Esophagus (tissue), 2 donors: ENCODE measurements around the gene WNK2. TPM values are rescaled to one million over a fixed set of nuclear protein-coding genes. Genes with fewer than 3 reads are reported as not detected.

Experiments used
- H3K27ac ChIP-seq, 2 donors: one replicate each; pipeline ENCODE4 v1.5.1; 2013; ENCODE audit warnings: low read depth in 2 of 2, mild to moderate bottlenecking in 2 of 2, inconsistent platforms in 1 of 2, low read length in 1 of 2, moderate library complexity in 1 of 2
- H3K27me3 ChIP-seq, 2 donors: one replicate each; pipeline ENCODE4 v1.6.1; 2013; ENCODE audit warnings: low read length in 2 of 2, control low read depth in 1 of 2, mild to moderate bottlenecking in 1 of 2; ENCODE audit not compliant: insufficient read depth in 2 of 2, control insufficient read depth in 1 of 2
- H3K36me3 ChIP-seq, 2 donors: one replicate each; pipeline ENCODE4 v1.6.1; 2013; ENCODE audit warnings: low read length in 1 of 2; ENCODE audit not compliant: control insufficient read depth in 2 of 2, insufficient read depth in 2 of 2
- H3K4me1 ChIP-seq, 2 donors: one replicate each; pipeline ENCODE4 v1.6.1; 2013; ENCODE audit warnings: low read length in 1 of 2; ENCODE audit not compliant: control insufficient read depth in 2 of 2, insufficient read depth in 2 of 2
- H3K4me3 ChIP-seq, 2 donors: one replicate each; pipeline ENCODE4 v1.5.1; 2013; ENCODE audit warnings: low read length in 2 of 2, mild to moderate bottlenecking in 2 of 2, low read depth in 1 of 2, moderate library complexity in 1 of 2
- H3K9me3 ChIP-seq, 2 donors: one replicate each; pipeline ENCODE4 v1.6.1; 2013; ENCODE audit warnings: mild to moderate bottlenecking in 2 of 2, low read depth in 1 of 2, low read length in 1 of 2, moderate library complexity in 1 of 2; ENCODE audit not compliant: control insufficient read depth in 2 of 2, insufficient read depth in 1 of 2
- WGBS, 2 donors: extraction: QIAGEN DNeasy Blood & Tissue Kit; methylation state at CpG; one replicate each; pipeline ENCODE4 v1.1.7; 2013; 5-methylcytosine and 5-hydroxymethylcytosine counted together
- polyA plus RNA-seq, 2 donors: library from polyadenylated mRNA; stranded (reverse); fragments of 200-250 nt; gene quantifications; one replicate each; pipeline ENCODE4 v1.2.3, GENCODE V29; 2013
- donor health status: healthy with polysubstance abuse.
- donor health status: Bipolar disorder and iron deficiency.

The WNK2 gene
- polyA plus RNA-seq, 2 donors = 2.1 to 3.4 TPM

DNA sequence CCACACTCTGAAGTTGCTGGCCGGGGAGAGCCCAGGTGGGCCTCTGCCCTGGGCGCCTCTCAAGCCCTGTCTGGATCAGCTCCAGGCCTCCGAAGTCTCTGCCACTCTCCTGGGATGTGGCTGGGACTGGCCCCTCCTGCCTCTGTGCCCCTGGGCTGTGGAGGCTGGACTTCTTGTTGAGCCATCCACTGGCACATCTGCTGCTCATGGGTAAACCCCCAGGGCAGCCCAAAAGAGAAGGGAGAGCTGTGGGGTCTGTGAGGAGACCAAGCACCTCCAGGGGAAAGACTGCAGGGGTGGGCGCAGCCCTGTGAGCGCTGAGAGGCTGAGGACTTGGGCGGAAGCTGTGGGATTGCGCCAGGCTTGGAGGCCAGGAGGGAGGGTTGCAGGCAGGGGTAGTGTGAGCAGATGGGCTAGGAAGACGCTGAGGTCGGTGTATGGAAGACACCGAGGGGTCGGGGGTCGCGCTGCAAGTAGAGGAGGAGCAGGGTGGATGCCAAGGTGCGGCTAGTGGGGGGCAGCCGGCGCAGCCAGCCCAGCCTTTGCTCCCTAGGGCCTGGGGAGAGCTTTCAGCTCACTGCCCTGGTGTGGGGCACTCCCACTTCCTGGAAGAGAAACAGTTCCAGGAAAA, 118.1 kb downstream of the WNK2 start:
- Histone ChIP-seq H3K36me3 (no peaks in the 10 kb centered on the region), H3K4me1 (no peaks in the 10 kb centered on the region), H3K27me3 (no peaks in the 10 kb centered on the region), H3K4me3 (no peak overlapping the region), H3K9me3 (no peaks in the 10 kb centered on the region), H3K27ac (no peak overlapping the region)
- 83 to 87% methylated on average over 16 of the region's 16 CpGs for WGBS, 2 donors

GRCh38 chr9:93302586-93303257, 118.8 kb downstream of the WNK2 start:
- Histone ChIP-seq H3K27me3 (no peaks in the 10 kb centered on the region), H3K4me3 (no peak overlapping the region), H3K27ac (no peak overlapping the region), H3K36me3 (no peaks in the 10 kb centered on the region), H3K4me1 (no peaks in the 10 kb centered on the region), H3K9me3 (no peaks in the 10 kb centered on the region)
- WGBS, 2 donors = 76 to 87% methylated on average over 6 of the region's 6 CpGs

DNA sequence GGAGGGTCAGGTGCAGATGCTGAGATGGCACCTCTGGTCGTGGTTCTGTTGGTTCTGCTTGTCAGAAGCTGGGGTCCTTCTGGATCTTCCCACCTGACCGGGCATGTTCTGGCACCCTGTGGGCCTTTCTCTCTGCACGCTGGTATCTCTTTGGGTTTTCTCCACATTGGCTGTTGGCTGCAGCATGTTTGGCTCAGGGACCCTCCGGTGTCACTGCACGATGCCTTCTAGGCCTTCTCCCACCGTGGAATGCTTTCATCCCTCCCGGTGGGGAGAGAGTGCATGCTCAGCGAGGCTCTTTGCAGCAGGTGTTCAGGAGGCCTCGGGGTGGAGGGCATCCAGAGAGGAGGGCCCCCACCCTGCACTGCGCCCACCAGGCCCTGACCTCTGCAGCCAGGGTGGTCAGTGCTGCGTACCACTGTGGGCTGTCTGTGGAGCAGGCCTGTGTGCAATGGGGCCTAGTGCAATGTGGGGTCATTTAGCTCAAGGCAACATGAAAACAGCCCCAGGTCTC, 119.4 kb downstream of the WNK2 start:
- Histone ChIP-seq H3K4me3 (no peak overlapping the region), H3K4me1 (no peaks in the 10 kb centered on the region), H3K27ac (no peak overlapping the region), H3K27me3 (no peaks in the 10 kb centered on the region), H3K9me3 (no peaks in the 10 kb centered on the region), H3K36me3 (no peaks in the 10 kb centered on the region)
- 92% methylated on average over 11 of the region's 11 CpGs for WGBS, 2 donors

- Histone ChIP-seq H3K27me3 (no peaks in the 10 kb centered on the region), H3K4me1 (no peaks in the 10 kb centered on the region), H3K4me3 (no peak overlapping the region), H3K9me3 (no peaks in the 10 kb centered on the region), H3K36me3 (no peaks in the 10 kb centered on the region), H3K27ac (no peak overlapping the region)
- 88 to 92% methylated on average over 18 to 19 of the region's 19 CpGs for WGBS, 2 donors
Observed at GRCh38 chr9:93303806-93304573, 120.1 kb downstream of the WNK2 start.

GRCh38 chr9:93304574-93305496, 120.9 kb downstream of the WNK2 start:
- Histone ChIP-seq H3K4me1 (no peaks in the 10 kb centered on the region), H3K27ac (no peak overlapping the region), H3K27me3 (no peaks in the 10 kb centered on the region), H3K4me3 (no peak overlapping the region), H3K36me3 (no peaks in the 10 kb centered on the region), H3K9me3 (no peaks in the 10 kb centered on the region)
- WGBS, 2 donors = 56 to 58% methylated on average over 17 of the region's 17 CpGs

- no peaks in the 10 kb centered on the region for H3K4me1 ChIP-seq
- no peaks in the 10 kb centered on the region for H3K27me3 ChIP-seq
- WGBS, 2 donors = 86 to 87% methylated on average over 15 of the region's 15 CpGs
- H3K27ac ChIP-seq = no peak overlapping the region
- no peaks in the 10 kb centered on the region for H3K9me3 ChIP-seq
- H3K36me3 ChIP-seq = no peaks in the 10 kb centered on the region
- H3K4me3 ChIP-seq = no peak overlapping the region
Observed at GRCh38 chr9:93305497-93306020, 121.6 kb downstream of the WNK2 start.

- Histone ChIP-seq H3K4me3 (no peak overlapping the region), H3K27ac (no peak overlapping the region), H3K4me1 (no peaks in the 10 kb centered on the region), H3K36me3 (no peaks in the 10 kb centered on the region), H3K9me3 (no peaks in the 10 kb centered on the region), H3K27me3 (no peaks in the 10 kb centered on the region)
- WGBS, 2 donors = 89 to 98% methylated on average over 9 of the region's 9 CpGs
Observed at GRCh38 chr9:93306081-93306480, 122.1 kb downstream of the WNK2 start.

DNA sequence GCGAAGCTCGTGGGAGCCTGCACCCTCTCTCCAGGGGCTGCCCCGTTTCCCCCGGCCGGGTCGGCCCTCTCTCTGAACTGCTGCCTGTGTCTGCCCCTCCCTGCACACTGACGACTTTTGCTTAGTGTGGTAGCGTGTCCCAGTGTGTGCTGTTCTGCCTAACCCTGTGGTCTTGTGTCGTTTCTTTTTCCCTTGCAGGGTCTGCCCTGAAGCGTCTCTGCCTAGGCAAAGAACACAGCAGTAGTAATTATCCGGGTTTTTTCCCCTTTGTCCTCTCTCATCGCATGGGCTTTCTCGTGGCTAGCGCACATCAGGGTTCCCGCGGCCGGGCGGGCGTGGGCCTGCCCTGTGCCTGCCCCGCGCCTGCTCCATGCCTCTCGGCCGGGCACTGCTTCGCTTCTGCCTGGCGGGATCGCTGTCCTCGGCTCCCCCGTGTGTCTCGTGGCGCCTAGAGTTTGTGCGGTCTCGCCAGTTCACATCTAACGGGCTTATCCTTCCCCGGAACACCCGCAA, 122.7 kb downstream of the WNK2 start:
- Histone ChIP-seq H3K4me1 (no peaks in the 10 kb centered on the region), H3K27me3 (no peaks in the 10 kb centered on the region), H3K9me3 (no peaks in the 10 kb centered on the region), H3K36me3 (no peaks in the 10 kb centered on the region), H3K27ac (no peak overlapping the region), H3K4me3 (no peak overlapping the region)
- 90 to 92% methylated on average over 35 of the region's 35 CpGs for WGBS, 2 donors
